Pancreas (tissue), 10 donors: ENCODE data around the gene INSL3. TPM values are rescaled to one million over a fixed set of nuclear protein-coding genes. Genes with fewer than 3 reads are reported as not detected.

Source experiments
- ATAC-seq, 4 donors: fragments of 200-7000 bp; cut with Tn5 transposase; one replicate each; pipeline versions ENCODE4 v1.8.0 to v1.9.1; 2020; ENCODE audit warnings: mild to moderate bottlenecking in 4 of 4, moderate library complexity in 4 of 4
- DNase-seq, 6 donors: peaks; one replicate each; pipeline ENCODE4 v3.0.0-alpha.2; 2020
- FAIRE-seq: peaks from 2 replicates; lab custom pipeline; 2012; peaks lifted over from hg19 to GRCh38; lab: Jason Lieb, UNC
- H3K27ac ChIP-seq, 4 donors: fragments of 200-600 bp; sonication (generic); 1 replicate in 3 of 4; 2 replicates in 1 of 4; pipeline versions ENCODE4 v1.5.0 to v1.8.0; 2020
- H3K27me3 ChIP-seq, 4 donors: fragments of 200-600 bp; one replicate each; pipeline ENCODE4 v1.8.0; 2021
- H3K36me3 ChIP-seq, 3 donors: fragments of 200-600 bp; sonication (generic) in 1 of 3; one replicate each; pipeline versions ENCODE4 v1.5.0 to v1.8.0; 2020 to 2021
- H3K4me1 ChIP-seq, 3 donors: fragments of 200-600 bp; one replicate each; pipeline ENCODE4 v1.8.0; 2021
- H3K4me3 ChIP-seq, 4 donors: fragments of 200-600 bp; sonication (generic) in 2 of 4; one replicate each; pipeline versions ENCODE4 v1.5.0 to v1.8.0; 2020 to 2021
- H3K9me3 ChIP-seq, 4 donors: fragments of 200-600 bp; one replicate each; pipeline ENCODE4 v1.8.0; 2021
- WGBS, 2 donors: extraction: QIAGEN DNeasy Blood & Tissue Kit; methylation state at CpG; one replicate each; pipeline ENCODE4 v1.1.7; 2013; 5-methylcytosine and 5-hydroxymethylcytosine counted together
- intact Hi-C, 3 donors: fragments of 100-400 bp; cut with DNase I; formaldehyde crosslinking; loops; one replicate each; pipeline versions ENCODE4 v1.11.1 to v1.14.2; 2022
- polyA plus RNA-seq, 2 donors: library from polyadenylated mRNA; stranded (reverse); fragments of 200-250 nt; gene quantifications; one replicate each; pipeline ENCODE4 v1.2.3, GENCODE V29; 2013
- total RNA-seq, 6 donors: library from RNA; stranded (reverse); fragmentation: NEBNext Ultra II Directional in 4 of 6; extraction: Animal tissue kit (Norgen Biotek cat#: 25700) in 4 of 6; gene quantifications; one replicate each; pipeline versions ENCODE4 v1.2.1 to v1.2.4, GENCODE V29; 2021 to 2023
- TF ChIP-seq, protein P1 (sequence below), 4 donors: fragments of 200-600 bp; sonication (generic) in 3 of 4; IDR thresholded peaks; one replicate each; pipeline versions ENCODE4 v1.5.0 to v1.8.0; 2021; ENCODE audit warnings: antibody characterized with exemption in 4 of 4
- donor health status: healthy with polysubstance abuse.
- donor health status: DM: no; HTN: no; CAD: no; lungs with moderate emphysema.
- donor health status: DM: no; HTN: no; CAD: no.
- donor health status: control.
- donor health status: control.
- donor health status: Bipolar disorder and iron deficiency.
- donor health status: DM: yes; HTN: yes; CAD: no.
- donor health status: DM: no; HTN: no; CAD: no.
- donor health status: DM: no; HTN: no; CAD: no.
- donor health status: DM: yes; HTN: yes; CAD: no.

Gene INSL3
- total and polyA plus RNA-seq, 8 donors = not detected

DNA sequence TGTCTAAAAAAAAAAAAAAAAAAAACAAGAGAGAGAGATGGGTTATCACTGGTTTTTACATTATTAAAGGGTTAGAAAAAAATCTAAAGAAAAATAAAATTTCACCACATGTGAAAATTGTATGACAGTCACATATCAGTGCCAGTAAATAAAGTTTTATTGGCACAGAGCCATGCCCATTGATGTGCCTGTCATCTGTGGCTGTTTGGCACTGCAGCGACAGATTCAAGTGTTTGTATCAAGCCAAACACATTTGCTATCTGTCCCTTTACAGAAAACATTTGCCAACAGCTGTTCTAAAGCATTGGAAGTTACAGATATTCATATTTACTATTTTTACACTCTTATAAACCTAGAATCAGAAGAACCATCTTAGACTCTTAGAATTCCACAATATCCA, 53.8 kb downstream of the INSL3 start:
- H3K36me3 ChIP-seq = no peaks in the 10 kb centered on the region
- H3K27me3 ChIP-seq = no peaks in the 10 kb centered on the region
- H3K27ac ChIP-seq = no peak overlapping the region
- peaks cover 0 to 3% (median 0%) of the 10 kb centered on the region in 3 donors for H3K4me1 ChIP-seq
- TF ChIP-seq, protein P1, sequence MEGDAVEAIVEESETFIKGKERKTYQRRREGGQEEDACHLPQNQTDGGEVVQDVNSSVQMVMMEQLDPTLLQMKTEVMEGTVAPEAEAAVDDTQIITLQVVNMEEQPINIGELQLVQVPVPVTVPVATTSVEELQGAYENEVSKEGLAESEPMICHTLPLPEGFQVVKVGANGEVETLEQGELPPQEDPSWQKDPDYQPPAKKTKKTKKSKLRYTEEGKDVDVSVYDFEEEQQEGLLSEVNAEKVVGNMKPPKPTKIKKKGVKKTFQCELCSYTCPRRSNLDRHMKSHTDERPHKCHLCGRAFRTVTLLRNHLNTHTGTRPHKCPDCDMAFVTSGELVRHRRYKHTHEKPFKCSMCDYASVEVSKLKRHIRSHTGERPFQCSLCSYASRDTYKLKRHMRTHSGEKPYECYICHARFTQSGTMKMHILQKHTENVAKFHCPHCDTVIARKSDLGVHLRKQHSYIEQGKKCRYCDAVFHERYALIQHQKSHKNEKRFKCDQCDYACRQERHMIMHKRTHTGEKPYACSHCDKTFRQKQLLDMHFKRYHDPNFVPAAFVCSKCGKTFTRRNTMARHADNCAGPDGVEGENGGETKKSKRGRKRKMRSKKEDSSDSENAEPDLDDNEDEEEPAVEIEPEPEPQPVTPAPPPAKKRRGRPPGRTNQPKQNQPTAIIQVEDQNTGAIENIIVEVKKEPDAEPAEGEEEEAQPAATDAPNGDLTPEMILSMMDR (IDR thresholded peaks at IDR 0.05) = no peak
- FAIRE-seq (no peak), ATAC-seq (no peak), DNase-seq (no peak)
- H3K9me3 ChIP-seq = no peaks in the 10 kb centered on the region
- 5 to 11% methylated on average over 1 of the region's 1 CpG for WGBS, 2 donors
- no peak overlapping the region for H3K4me3 ChIP-seq
- intact Hi-C loops = no loop called here

DNA sequence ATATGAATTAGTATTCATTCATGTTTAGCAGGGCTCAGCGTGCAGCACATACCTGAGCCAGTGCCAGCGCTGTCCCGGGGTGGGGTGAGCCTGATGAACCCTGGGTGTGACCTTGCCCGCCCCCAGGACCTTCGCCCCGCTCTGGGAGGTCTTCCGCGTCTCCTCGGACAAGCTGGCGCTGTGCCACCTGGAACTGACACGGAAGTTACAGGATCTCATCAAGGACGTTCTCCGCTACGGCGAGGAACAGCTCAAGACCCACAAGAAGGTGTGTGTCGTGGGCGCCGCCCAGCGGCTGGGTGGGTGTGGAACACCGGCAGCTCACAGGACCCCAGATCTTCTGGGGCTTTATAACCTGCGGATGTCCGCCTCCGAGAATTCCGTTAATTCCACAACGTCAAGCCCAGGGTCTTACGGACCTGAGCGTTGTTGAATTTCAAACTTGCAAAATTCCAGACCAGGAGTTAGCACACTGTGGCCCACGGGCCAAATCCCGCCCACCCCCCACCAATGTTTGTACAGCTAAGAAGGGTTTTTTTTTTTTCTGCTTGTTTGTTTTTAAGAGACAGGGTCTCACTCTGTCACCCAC, 54.7 kb downstream of the INSL3 start:
- TF ChIP-seq, protein P1 (IDR thresholded peaks at IDR 0.05) = peak; percentile 45 to 82 (median 71)
- H3K4me1 ChIP-seq = peaks cover 0 to 3% (median 0%) of the 10 kb centered on the region in 3 donors

More for the DNA sequence above, 54.7 kb downstream of the INSL3 start:
- H3K27ac ChIP-seq = no peak overlapping the region
- peak overlapping the region in 1 of 4 donors; percentile 26 for H3K4me3 ChIP-seq
- DNase-seq = peak; percentile 70 to 94 (median 84)
- H3K36me3 ChIP-seq = no peaks in the 10 kb centered on the region
- intact Hi-C loops = no loop called here
- WGBS, 2 donors = 1 to 2% methylated on average over 29 of the region's 29 CpGs
- FAIRE-seq = no peak
- ATAC-seq = peak; percentile 86 to 96 (median 95)
- H3K9me3 ChIP-seq = no peaks in the 10 kb centered on the region
- H3K27me3 ChIP-seq = no peaks in the 10 kb centered on the region

Other genes with a start within 250 kb of the INSL3 start
- gene UNC13A, start 133.2 kb downstream of the INSL3 start, total RNA-seq = 1 to 10 TPM in 3 of 6 donors, under 1 TPM in 3; 0.92 to 5.3 (median 1.3) TPM
- gene UNC13A, start 133.2 kb downstream of the INSL3 start, polyA plus RNA-seq = 10 to 100 TPM in 1 of 2 donors, 1 to 10 TPM in 1; 4.1 to 10.5 TPM
- 10 to 100 TPM; 13.9 to 35.6 (median 21.3) TPM for gene MAP1S, start 102.0 kb downstream of the INSL3 start, total RNA-seq
- gene MAP1S, start 102.0 kb downstream of the INSL3 start, polyA plus RNA-seq = 10 to 100 TPM; 22.1 to 22.4 TPM
- gene FCHO1, start 70.0 kb downstream of the INSL3 start, total RNA-seq = 1 to 10 TPM in 3 of 6 donors, under 1 TPM in 3; 0.43 to 2.5 (median 1.2) TPM
- gene FCHO1, start 70.0 kb downstream of the INSL3 start, polyA plus RNA-seq = 1 to 10 TPM; 1.3 to 1.4 TPM
- gene B3GNT3, start 26.4 kb downstream of the INSL3 start, total RNA-seq = 1 to 10 TPM; 2.1 to 6.0 (median 3.9) TPM
- 1 to 10 TPM; 1.7 to 2.6 TPM for gene B3GNT3, start 26.4 kb downstream of the INSL3 start, polyA plus RNA-seq
- gene JAK3, start 26.5 kb upstream of the INSL3 start, total RNA-seq = 1 to 10 TPM; 1.1 to 6.6 (median 1.7) TPM
- 1 to 10 TPM; 2.9 to 4.3 TPM for gene JAK3, start 26.5 kb upstream of the INSL3 start, polyA plus RNA-seq
- gene RPL18A, start 38.4 kb upstream of the INSL3 start, total RNA-seq = 1,000 to 10,000 TPM; 1,116 to 2,379 (median 1,559) TPM
- gene RPL18A, start 38.4 kb upstream of the INSL3 start, polyA plus RNA-seq = 1,000 to 10,000 TPM; 1,339 to 1,436 TPM
- gene SLC5A5, start 50.4 kb upstream of the INSL3 start, total RNA-seq = under 1 TPM in 1 of 6 donors, not detected in 5; 0.16 TPM
- under 1 TPM in 1 of 2 donors, not detected in 1; 0.02 TPM for gene SLC5A5, start 50.4 kb upstream of the INSL3 start, polyA plus RNA-seq
- gene CCDC124, start 111.5 kb upstream of the INSL3 start, total RNA-seq = 10 to 100 TPM; 15.0 to 35.5 (median 28.9) TPM
- 10 to 100 TPM; 62.0 to 71.8 TPM for gene CCDC124, start 111.5 kb upstream of the INSL3 start, polyA plus RNA-seq
- gene KCNN1, start 145.6 kb upstream of the INSL3 start, total RNA-seq = under 1 TPM in 1 of 6 donors, not detected in 5; 0.19 TPM
- under 1 TPM; 0.08 to 0.33 TPM for gene KCNN1, start 145.6 kb upstream of the INSL3 start, polyA plus RNA-seq
- 10 to 100 TPM in 1 of 6 donors, 1 to 10 TPM in 5; 3.8 to 22.0 (median 8.1) TPM for gene ARRDC2, start 186.7 kb upstream of the INSL3 start, total RNA-seq
- 10 to 100 TPM; 32.3 to 34.8 TPM for gene ARRDC2, start 186.7 kb upstream of the INSL3 start, polyA plus RNA-seq